GM10248 (cell line): ENCODE measurements around the gene PRPF6.

ENCODE experiments used
- CTCF ChIA-PET: fragments of 300-600 bp; sonication (Branson Sonifier 250); formaldehyde crosslinking; extraction: SDS; loops from one replicate; lab custom pipeline; 2021; ENCODE audit warnings: antibody characterized with exemption; lab: Yijun Ruan, JAX
- POLR2A ChIA-PET: fragments of 350-650 bp; sonication (Branson Sonifier 250); formaldehyde crosslinking; extraction: SDS; loops from one replicate; lab custom pipeline; 2020; ENCODE audit warnings: antibody characterized with exemption; lab: Yijun Ruan, JAX
- DNase-seq: peaks from one replicate; pipeline ENCODE4 v3.0.0; 2012; ENCODE audit errors: extremely low spot score
- CTCF ChIP-seq: IDR thresholded peaks from 2 replicates; pipeline ENCODE4 v1.5.1; 2012; ENCODE audit warnings: mild to moderate bottlenecking, low read depth; ENCODE audit errors: extremely low read depth, missing control alignments, control extremely low read depth

Gene PRPF6

GRCh38 chr20:64022671-64023360 lies 41.9 kb downstream of the PRPF6 start:
- POLR2A ChIA-PET = no interaction called here
- no peak for DNase-seq
- no peak for TF ChIP-seq CTCF
- CTCF ChIA-PET = no interaction called here

GRCh38 chr20:64023361-64024140 lies 42.6 kb downstream of the PRPF6 start:
- CTCF ChIA-PET = interaction anchor here (2.1 kb wide), 1 partner anchor 15 kb away, joined by 9 read pairs; no protein-coding TSS in a partner anchor
- DNase-seq = no peak
- POLR2A ChIA-PET = no interaction called here
- no peak for TF ChIP-seq CTCF

- ChIA-PET POLR2A (no interaction called here), CTCF (interaction anchor here (1.4 to 2.1 kb wide), 2 partner anchors 14 to 41 kb away, joined by 3 to 9 read pairs; no protein-coding TSS in a partner anchor)
- no peak for DNase-seq
- no peak for TF ChIP-seq CTCF
These were observed 43.4 kb downstream of the PRPF6 start for GRCh38 chr20:64024141-64024990.

- ChIA-PET POLR2A (no interaction called here), CTCF (interaction anchor here (1.4 to 2.1 kb wide), 2 partner anchors 14 to 42 kb away, joined by 3 to 9 read pairs; no protein-coding TSS in a partner anchor)
- no peak for DNase-seq
- no peak for TF ChIP-seq CTCF
These were observed 44.3 kb downstream of the PRPF6 start for GRCh38 chr20:64025101-64025825.

GRCh38 chr20:64025826-64026412 lies 45.0 kb downstream of the PRPF6 start:
- TF ChIP-seq CTCF = no peak
- no peak for DNase-seq
- POLR2A ChIA-PET = no interaction called here
- CTCF ChIA-PET = interaction anchor here (1.4 to 2.1 kb wide), 3 partner anchors 13 to 52 kb away, joined by 3 to 9 read pairs (median 7); no protein-coding TSS in a partner anchor
